GM21526 (cell line): ENCODE data around the gene AGPAT1.

ENCODE experiments used
- ATAC-seq: cut with Tn5 transposase; IDR thresholded peaks from one replicate; pipeline ENCODE4 v1.9.1; 2021; ENCODE audit warnings: moderate library complexity; ENCODE audit not compliant: unreplicated experiment, low FRiP score

AGPAT1 gene

GRCh38 chr6:32173051-32173727 lies 2.7 kb downstream of the AGPAT1 start:
- no peak for ATAC-seq

- ATAC-seq, result no peak
These were observed 4.7 kb downstream of the AGPAT1 start for GRCh38 chr6:32171234-32171633.

- no peak for ATAC-seq
These were observed 5.6 kb downstream of the AGPAT1 start for GRCh38 chr6:32170294-32170693.

- no peak for ATAC-seq
These were observed 6.9 kb downstream of the AGPAT1 start for GRCh38 chr6:32168807-32169591.

GRCh38 chr6:32168350-32168749 lies 7.5 kb downstream of the AGPAT1 start:
- no peak for ATAC-seq

- ATAC-seq, result no peak
These were observed 8.1 kb downstream of the AGPAT1 start for GRCh38 chr6:32167761-32168262.

GRCh38 chr6:32167154-32167760 lies 8.6 kb downstream of the AGPAT1 start:
- ATAC-seq, result no peak

GRCh38 chr6:32166411-32167061 lies 9.3 kb downstream of the AGPAT1 start:
- ATAC-seq, result no peak

GRCh38 chr6:32164295-32164694 lies 11.6 kb downstream of the AGPAT1 start, which contains the start of gene EGFL8:
Gene EGFL8, plus strand, starts transcription at chr6:32164595. Its CDS starts 1,571 bp downstream, at chr6:32166166.
- ATAC-seq, result no peak

- no peak for ATAC-seq
These were observed 12.2 kb downstream of the AGPAT1 start for GRCh38 chr6:32163559-32164258.

- no peak for ATAC-seq
These were observed 17.8 kb downstream of the AGPAT1 start for GRCh38 chr6:32158052-32158451.

GRCh38 chr6:32156891-32157290 lies 19.0 kb downstream of the AGPAT1 start:
- ATAC-seq, result no peak

- no peak for ATAC-seq
These were observed 21.2 kb downstream of the AGPAT1 start for GRCh38 chr6:32154514-32155161.

- no peak for ATAC-seq
These were observed 22.0 kb downstream of the AGPAT1 start, which contains the start of gene PPT2 for GRCh38 chr6:32153564-32154513. Gene PPT2, plus strand, starts transcription at chr6:32154141. Its CDS starts 454 bp downstream, at chr6:32154595.

GRCh38 chr6:32152769-32153563 lies 22.9 kb downstream of the AGPAT1 start:
- no peak for ATAC-seq

- ATAC-seq, result no peak
These were observed 23.8 kb downstream of the AGPAT1 start, which contains the start of gene PRRT1 for GRCh38 chr6:32151863-32152768. Gene PRRT1, minus strand, starts transcription at chr6:32151939. Its CDS starts 112 bp downstream, at chr6:32151827.
